GM12874 (cell line): ENCODE measurements around the gene ATF6B.

Experiments
- CTCF ChIP-seq: IDR thresholded peaks from 2 replicates; pipeline ENCODE4 v1.5.1; 2011; ENCODE audit warnings: low read depth, mild to moderate bottlenecking, control low read depth, low read length, moderate library complexity; ENCODE audit not compliant: insufficient read depth

The ATF6B gene

GRCh38 chr6:32173051-32173727, 45.1 kb upstream of the ATF6B start:
- no peak for TF ChIP-seq CTCF

- TF ChIP-seq CTCF, result no peak
These were observed 43.2 kb upstream of the ATF6B start for GRCh38 chr6:32171234-32171633.

- no peak for TF ChIP-seq CTCF
These were observed 42.2 kb upstream of the ATF6B start for GRCh38 chr6:32170294-32170693.

- TF ChIP-seq CTCF, result no peak
These were observed 41.0 kb upstream of the ATF6B start for GRCh38 chr6:32168807-32169591.

- no peak for TF ChIP-seq CTCF
These were observed 40.3 kb upstream of the ATF6B start for GRCh38 chr6:32168350-32168749.

- no peak for TF ChIP-seq CTCF
These were observed 39.8 kb upstream of the ATF6B start for GRCh38 chr6:32167761-32168262.

- TF ChIP-seq CTCF, result no peak
These were observed 39.2 kb upstream of the ATF6B start for GRCh38 chr6:32167154-32167760.
